Panc1 (cell line): ENCODE results near the gene PRRT1B. TPM values are rescaled to one million over a fixed set of nuclear protein-coding genes. Genes with fewer than 3 reads are reported as not detected.

ENCODE experiments used
- ATAC-seq: fragments of 200-7000 bp; cut with Tn5 transposase; 2 replicates; pipeline ENCODE4 v1.9.1; 2020; ENCODE audit warnings: mild to moderate bottlenecking, moderate library complexity
- BruUV-seq: library from RNA; stranded (reverse); fragments of 400-500 nt; replicated peaks from 2 replicates; lab custom pipeline; 2021; lab: Mats Ljungman, UMichigan
- CTCF ChIA-PET: fragments of 300-600 bp; sonication (Branson Sonifier 250); formaldehyde crosslinking; loops from one replicate; lab custom pipeline; 2022; ENCODE audit warnings: antibody characterized with exemption; lab: Charles Lee
- POLR2A ChIA-PET: fragments of 300-600 bp; sonication (Branson Sonifier 250); formaldehyde crosslinking; loops from one replicate; lab custom pipeline; 2022; ENCODE audit warnings: antibody characterized with exemption; lab: Charles Lee
- DNase-seq: peaks from one replicate; pipeline ENCODE4 v3.0.0-alpha.2; 2010; ENCODE audit warnings: low read depth, low spot score
- H3K27ac ChIP-seq: 2 replicates; pipeline ENCODE4 v1.5.1; 2011; ENCODE audit warnings: mild to moderate bottlenecking, low read length, inconsistent platforms
- H3K27me3 ChIP-seq: fragments of 200-500 bp; sonication (Bioruptor generic); 2 replicates; pipeline ENCODE4 v1.6.0; 2014; ENCODE audit warnings: low read length, inconsistent platforms; ENCODE audit not compliant: control insufficient read depth, insufficient read depth
- H3K36me3 ChIP-seq: fragments of 200-500 bp; sonication (Bioruptor generic); 2 replicates; pipeline ENCODE4 v1.5.1; 2014; ENCODE audit warnings: inconsistent platforms, mild to moderate bottlenecking, low read length, moderate library complexity; ENCODE audit not compliant: control insufficient read depth, insufficient read depth
- H3K4me1 ChIP-seq: 2 replicates; pipeline ENCODE4 v1.5.1; 2011; ENCODE audit warnings: inconsistent platforms, mild to moderate bottlenecking, low read length, moderate library complexity; ENCODE audit not compliant: control insufficient read depth, insufficient read depth
- H3K4me3 ChIP-seq, 2 experiments: 2 replicates each; pipeline ENCODE4 v1.5.1; 2011 to 2012; ENCODE audit warnings: low read depth in 2 of 2, low read length in 2 of 2, mild to moderate bottlenecking in 2 of 2, inconsistent platforms in 1 of 2, moderate library complexity in 1 of 2
- H3K9me3 ChIP-seq: fragments of 200-500 bp; sonication (Bioruptor generic); 2 replicates; pipeline ENCODE4 v1.5.1; 2014; ENCODE audit warnings: low read depth, mild to moderate bottlenecking, inconsistent platforms, low read length, moderate library complexity; ENCODE audit not compliant: control insufficient read depth, insufficient read depth
- POLR2AphosphoS5 ChIP-seq: IDR thresholded peaks from 2 replicates; pipeline ENCODE4 v1.6.1; 2012; ENCODE audit warnings: mild to moderate bottlenecking, low read depth, low read length, moderate library complexity
- SIN3A ChIP-seq: IDR thresholded peaks from 2 replicates; pipeline ENCODE4 v1.6.1; 2012; ENCODE audit warnings: low read depth, mild to moderate bottlenecking, low read length, moderate library complexity, borderline replicate concordance; ENCODE audit not compliant: insufficient read depth
- TCF7L2 ChIP-seq: IDR thresholded peaks from 2 replicates; pipeline ENCODE4 v1.6.1; 2011; ENCODE audit warnings: mild to moderate bottlenecking, low read depth, low read length, inconsistent platforms
- in situ Hi-C: cut with HindIII; loops from 2 replicates; pipeline ENCODE4 v1.10.0; 2016; ENCODE audit warnings: low sequenced_read_pairs, low pct_unique_long_range_greater_than_20kb
- intact Hi-C: fragments of 100-400 bp; cut with micrococcal nuclease; formaldehyde crosslinking; loops from one replicate; pipeline ENCODE4 v1.10.0; 2022; ENCODE audit not compliant: unreplicated experiment
- total RNA-seq: library from RNA; stranded (reverse); gene quantifications from one replicate; pipeline ENCODE4 v1.2.1, GENCODE V29; 2021; ENCODE audit not compliant: unreplicated experiment
- TF ChIP-seq, protein P1 (sequence below): fragments of 450-650 bp; IDR thresholded peaks from 2 replicates; pipeline ENCODE4 v1.5.1; 2017; ENCODE audit warnings: mild to moderate bottlenecking
- TF ChIP-seq, protein P2 (sequence below), 2 experiments: IDR thresholded peaks; 2 replicates each; pipeline ENCODE4 v1.6.1; 2011 to 2012; ENCODE audit warnings: low read depth in 2 of 2, control low read depth in 1 of 2, low read length in 1 of 2, mild to moderate bottlenecking in 1 of 2, moderate library complexity in 1 of 2; ENCODE audit not compliant: insufficient read depth in 1 of 2

PRRT1B gene
- total RNA-seq, 1 experiment from 2014 or later, result 1.1 TPM

DNA sequence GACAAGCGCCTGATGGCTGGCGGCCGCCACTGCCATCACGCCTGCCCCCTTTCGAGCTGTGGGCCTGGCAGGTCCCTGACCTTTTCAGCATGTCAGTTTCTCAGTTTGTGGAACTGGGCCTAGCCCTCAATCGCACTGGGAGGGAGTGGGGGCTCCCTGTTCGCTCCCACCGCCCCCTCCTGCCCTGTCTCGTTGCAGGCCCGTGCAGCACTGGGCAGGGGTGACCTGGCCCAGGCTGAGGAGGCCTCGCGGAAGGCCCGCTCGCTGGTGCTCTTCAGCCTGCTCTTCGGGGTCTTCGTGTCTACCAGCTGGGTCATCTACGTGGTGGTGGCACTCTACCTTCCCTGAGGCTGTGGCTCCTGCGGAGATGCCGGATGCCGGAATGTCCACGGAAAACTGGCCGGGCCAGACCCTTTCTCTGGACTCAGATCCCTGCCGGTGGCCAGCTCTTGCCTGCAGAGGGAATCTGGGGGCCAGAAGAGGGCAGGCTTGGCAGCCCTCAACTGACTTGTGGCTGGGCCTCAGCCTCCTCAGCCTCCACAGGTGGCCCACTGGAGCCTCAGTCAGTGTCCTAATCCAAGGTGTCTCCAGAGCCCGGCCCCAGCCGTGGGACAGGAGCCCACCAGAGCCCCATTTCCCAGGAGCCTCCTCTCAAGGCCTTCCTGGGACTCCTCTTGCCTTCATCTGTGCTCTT is 12.7 kb downstream of the PRRT1B start:
- DNase-seq (no peak), ATAC-seq (no peak)
- Histone ChIP-seq H3K36me3 (no peaks in the 10 kb centered on the region), H3K9me3 (0 out of 2 replicates have a peak, but pooled peaks cover 2% of the 10 kb centered on the region), H3K27ac (no peak overlapping the region), H3K4me1 (no peaks in the 10 kb centered on the region), H3K4me3 (no peak overlapping the region), H3K27me3 (no peaks in the 10 kb centered on the region)
- ChIA-PET CTCF (no interaction called here), POLR2A (no interaction called here)
- in situ Hi-C loops (no loop called here), intact Hi-C loops (no loop called here)
- BruUV-seq, result no TSS peak
- TF ChIP-seq, protein P1, sequence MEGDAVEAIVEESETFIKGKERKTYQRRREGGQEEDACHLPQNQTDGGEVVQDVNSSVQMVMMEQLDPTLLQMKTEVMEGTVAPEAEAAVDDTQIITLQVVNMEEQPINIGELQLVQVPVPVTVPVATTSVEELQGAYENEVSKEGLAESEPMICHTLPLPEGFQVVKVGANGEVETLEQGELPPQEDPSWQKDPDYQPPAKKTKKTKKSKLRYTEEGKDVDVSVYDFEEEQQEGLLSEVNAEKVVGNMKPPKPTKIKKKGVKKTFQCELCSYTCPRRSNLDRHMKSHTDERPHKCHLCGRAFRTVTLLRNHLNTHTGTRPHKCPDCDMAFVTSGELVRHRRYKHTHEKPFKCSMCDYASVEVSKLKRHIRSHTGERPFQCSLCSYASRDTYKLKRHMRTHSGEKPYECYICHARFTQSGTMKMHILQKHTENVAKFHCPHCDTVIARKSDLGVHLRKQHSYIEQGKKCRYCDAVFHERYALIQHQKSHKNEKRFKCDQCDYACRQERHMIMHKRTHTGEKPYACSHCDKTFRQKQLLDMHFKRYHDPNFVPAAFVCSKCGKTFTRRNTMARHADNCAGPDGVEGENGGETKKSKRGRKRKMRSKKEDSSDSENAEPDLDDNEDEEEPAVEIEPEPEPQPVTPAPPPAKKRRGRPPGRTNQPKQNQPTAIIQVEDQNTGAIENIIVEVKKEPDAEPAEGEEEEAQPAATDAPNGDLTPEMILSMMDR, result no peak; the same call in 1 of the 2 replicates
- TF ChIP-seq, protein P2, sequence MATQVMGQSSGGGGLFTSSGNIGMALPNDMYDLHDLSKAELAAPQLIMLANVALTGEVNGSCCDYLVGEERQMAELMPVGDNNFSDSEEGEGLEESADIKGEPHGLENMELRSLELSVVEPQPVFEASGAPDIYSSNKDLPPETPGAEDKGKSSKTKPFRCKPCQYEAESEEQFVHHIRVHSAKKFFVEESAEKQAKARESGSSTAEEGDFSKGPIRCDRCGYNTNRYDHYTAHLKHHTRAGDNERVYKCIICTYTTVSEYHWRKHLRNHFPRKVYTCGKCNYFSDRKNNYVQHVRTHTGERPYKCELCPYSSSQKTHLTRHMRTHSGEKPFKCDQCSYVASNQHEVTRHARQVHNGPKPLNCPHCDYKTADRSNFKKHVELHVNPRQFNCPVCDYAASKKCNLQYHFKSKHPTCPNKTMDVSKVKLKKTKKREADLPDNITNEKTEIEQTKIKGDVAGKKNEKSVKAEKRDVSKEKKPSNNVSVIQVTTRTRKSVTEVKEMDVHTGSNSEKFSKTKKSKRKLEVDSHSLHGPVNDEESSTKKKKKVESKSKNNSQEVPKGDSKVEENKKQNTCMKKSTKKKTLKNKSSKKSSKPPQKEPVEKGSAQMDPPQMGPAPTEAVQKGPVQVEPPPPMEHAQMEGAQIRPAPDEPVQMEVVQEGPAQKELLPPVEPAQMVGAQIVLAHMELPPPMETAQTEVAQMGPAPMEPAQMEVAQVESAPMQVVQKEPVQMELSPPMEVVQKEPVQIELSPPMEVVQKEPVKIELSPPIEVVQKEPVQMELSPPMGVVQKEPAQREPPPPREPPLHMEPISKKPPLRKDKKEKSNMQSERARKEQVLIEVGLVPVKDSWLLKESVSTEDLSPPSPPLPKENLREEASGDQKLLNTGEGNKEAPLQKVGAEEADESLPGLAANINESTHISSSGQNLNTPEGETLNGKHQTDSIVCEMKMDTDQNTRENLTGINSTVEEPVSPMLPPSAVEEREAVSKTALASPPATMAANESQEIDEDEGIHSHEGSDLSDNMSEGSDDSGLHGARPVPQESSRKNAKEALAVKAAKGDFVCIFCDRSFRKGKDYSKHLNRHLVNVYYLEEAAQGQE (IDR thresholded peaks at IDR 0.05; ENCODE audit: insufficient read depth in 1 of 2, low read depth in 2 of 2, low read length in 1 of 2), result no peak
- TF ChIP-seq TCF7L2 (no peak), POLR2AphosphoS5 (no peak), SIN3A (no peak)

DNA sequence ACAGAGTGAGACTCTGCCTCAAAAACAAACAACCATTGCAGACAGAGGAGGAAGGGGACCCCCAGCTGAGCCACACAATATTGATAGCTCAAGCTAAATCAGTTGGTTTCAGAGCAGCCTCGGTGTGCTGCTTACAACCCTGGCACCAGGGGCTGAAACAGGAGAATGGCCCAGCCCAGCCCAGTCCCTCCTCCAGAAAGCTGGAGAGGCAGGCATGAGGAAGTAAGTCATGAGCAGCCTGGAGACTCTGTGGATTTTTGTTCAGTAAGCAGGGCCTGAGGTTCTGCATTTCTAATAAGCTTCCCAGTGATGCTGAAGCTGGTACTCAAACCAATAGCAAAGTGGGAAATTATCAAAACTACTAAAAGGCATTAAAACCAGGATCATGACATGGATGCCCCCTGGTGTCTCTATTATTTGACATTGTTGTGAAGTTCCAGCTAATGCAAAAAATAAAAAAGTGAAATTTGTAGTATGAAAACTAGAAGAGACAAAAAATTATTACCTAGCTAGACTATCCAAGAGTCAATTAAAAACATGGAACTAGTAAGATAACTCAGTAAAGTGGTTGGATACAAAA is 14.2 kb downstream of the PRRT1B start:
- no peaks in the 10 kb centered on the region for H3K36me3 ChIP-seq
- no peak overlapping the region for H3K27ac ChIP-seq
- POLR2A ChIA-PET, result interaction anchor here (0.6 kb wide), 1 partner anchor 167 kb away, joined by 8 read pairs; no protein-coding TSS in a partner anchor
- H3K4me3 ChIP-seq, result no peak overlapping the region
- ATAC-seq (no peak), DNase-seq (no peak)
- H3K27me3 ChIP-seq, result no peaks in the 10 kb centered on the region
- TF ChIP-seq, protein P2 (IDR thresholded peaks at IDR 0.05; ENCODE audit: insufficient read depth in 1 of 2, low read depth in 2 of 2, low read length in 1 of 2), result no peak
- TF ChIP-seq, protein P1, result no peak
- TF ChIP-seq POLR2AphosphoS5 (no peak), TCF7L2 (no peak), SIN3A (no peak)
- CTCF ChIA-PET, result interaction anchor here (0.6 kb wide), 1 partner anchor 167 kb away, joined by 3 read pairs; no protein-coding TSS in a partner anchor
- in situ Hi-C loops (no loop called here), intact Hi-C loops (no loop called here)
- BruUV-seq, result no TSS peak
- 0 out of 2 replicates have a peak, but pooled peaks cover 2% of the 10 kb centered on the region for H3K9me3 ChIP-seq
- H3K4me1 ChIP-seq, result no peaks in the 10 kb centered on the region
